HepG2 (cell line): ENCODE measurements around the gene EIF6.

Experiments used
- MXI1 ChIP-seq: IDR thresholded peaks from 3 replicates; pipeline ENCODE4 v1.6.1; 2012; ENCODE audit warnings: low read depth, low read length, inconsistent platforms, borderline replicate concordance
- NFKB2 ChIP-seq: sonication (generic); formaldehyde crosslinking; IDR thresholded peaks from 2 replicates; pipeline ENCODE4 v1.4.0; 2020; ENCODE audit warnings: missing genetic modification reagents, borderline replicate concordance
- POLR2AphosphoS5 ChIP-seq: IDR thresholded peaks from 2 replicates; pipeline ENCODE4 v1.6.1; 2012; ENCODE audit warnings: low read depth, low read length
- ZNF263 ChIP-seq: sonication (generic); formaldehyde crosslinking; IDR thresholded peaks from 2 replicates; pipeline ENCODE4 v1.4.0; 2020; ENCODE audit warnings: missing genetic modification reagents

DNA sequence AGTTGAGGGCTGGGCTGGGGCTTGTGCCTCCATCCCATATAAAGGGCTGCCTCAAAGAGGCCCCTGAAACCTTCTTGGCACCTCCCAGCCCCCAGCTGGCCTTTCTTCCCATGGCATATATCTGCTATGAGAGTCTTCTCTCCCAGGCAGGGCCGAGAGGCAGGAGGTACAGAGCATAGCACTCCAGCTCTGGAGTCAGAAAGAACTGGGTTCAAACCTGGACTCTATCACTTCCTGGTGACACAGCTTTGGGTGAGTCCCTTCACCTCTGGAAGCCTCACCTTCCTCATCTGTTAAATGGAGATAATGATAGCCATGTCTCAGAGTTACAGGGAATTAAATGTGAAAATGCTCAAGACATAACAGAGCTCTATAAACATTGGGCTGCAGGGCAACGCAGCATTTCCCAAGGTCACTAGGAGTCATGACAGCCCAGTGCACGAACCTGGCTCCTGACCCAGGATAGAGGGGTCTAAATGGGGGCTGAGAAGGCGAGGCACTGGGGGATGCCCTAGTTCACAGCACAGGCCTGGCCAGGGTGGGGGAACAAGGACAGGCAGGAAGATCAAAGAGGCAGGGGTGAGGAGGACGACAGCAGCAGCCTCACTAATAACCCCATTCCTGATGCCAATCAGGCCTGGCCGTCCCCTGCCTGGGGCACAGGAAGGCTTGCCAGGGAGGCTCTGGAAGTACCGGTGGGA is 5.8 kb upstream of the EIF6 start:
- no peak for TF ChIP-seq POLR2AphosphoS5
- no peak for TF ChIP-seq ZNF263 (CRISPR knock-in tag)
- no peak for TF ChIP-seq MXI1
- TF ChIP-seq NFKB2 (CRISPR knock-in tag) = no peak
